Amniotic stem cell (primary cell): Measurements from ENCODE around the gene ASF1A.

Experiments used
- DNase-seq: peaks from one replicate; lab custom pipeline; 2025; lab: John Stamatoyannopoulos, UW

Gene ASF1A

DNA sequence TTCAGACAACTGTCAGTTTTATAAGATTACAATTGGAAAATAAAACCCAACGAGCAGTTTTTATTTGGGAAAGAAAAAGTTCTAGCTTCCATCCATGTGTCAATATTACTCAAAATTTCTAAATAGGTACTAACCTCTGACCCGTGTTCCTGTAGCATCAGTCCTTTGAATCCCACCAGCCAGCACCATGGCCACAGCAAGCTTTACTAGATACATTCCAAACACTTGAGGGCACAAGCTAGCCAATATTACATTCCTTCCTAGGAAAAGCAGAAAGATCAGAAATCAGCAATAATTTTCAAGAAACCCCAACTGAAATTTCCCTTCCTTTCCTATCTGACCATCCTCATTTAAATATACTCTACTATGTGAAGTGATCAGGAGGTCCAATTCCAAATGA, 19.2 kb downstream of the ASF1A start:
- DNase-seq, result no peak

GRCh38 chr6:118914598-118914997, 20.6 kb downstream of the ASF1A start:
- no peak for DNase-seq

DNA sequence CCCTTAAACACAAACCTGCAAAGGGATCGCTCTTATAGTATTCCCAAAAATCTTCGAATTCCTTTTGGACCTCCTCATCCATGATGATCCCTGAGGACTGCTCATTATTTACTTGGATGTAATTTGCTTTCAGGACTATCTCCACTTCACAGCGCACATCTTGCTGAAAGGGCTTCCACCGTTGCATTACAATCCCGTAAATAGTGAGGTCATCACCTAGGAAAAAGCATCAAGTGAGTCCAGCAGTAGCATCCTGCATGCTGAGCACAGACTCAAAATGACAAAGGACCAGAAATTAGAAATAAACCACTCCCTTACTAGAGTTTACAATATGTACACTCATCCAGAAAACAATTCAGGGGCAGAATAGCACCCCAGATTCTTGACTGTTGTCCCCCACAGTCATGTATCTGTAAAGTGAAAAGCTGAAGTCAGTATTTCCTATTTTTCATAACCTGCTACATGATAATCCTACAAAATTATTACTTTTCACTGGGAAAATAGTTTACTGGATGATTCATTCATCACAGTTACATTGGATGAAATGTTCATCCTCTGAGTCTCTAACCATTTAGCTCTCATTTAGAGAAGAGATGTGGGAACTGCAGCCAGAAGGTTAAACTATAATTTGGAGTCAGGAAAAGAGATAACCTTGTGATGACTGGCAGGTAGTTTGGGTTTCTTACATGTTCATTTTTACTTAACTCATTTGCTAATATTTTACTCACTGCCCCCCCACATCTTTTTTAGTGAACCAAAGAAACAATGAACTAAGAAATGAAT, 23.8 kb downstream of the ASF1A start:
- DNase-seq, result no peak

DNA sequence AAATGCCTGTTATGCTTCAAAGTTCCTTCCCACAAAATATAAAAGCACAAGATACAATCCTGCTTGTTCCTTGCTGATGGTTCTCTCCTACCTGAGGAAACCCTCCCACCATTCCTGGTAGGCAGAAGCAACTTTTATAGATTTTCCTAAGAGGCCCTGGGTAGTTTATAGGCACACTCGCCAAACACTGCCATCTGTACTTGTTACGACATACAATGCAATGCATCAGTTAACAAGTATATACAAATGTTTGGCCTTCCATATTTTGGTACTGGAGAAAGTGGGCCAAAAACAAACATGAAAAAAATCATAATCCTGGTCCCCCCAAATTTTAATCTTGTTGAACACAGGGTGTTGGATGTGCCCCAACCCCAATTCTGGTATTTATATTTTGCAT, 24.4 kb downstream of the ASF1A start:
- no peak for DNase-seq

GRCh38 chr6:118921084-118921483, 27.1 kb downstream of the ASF1A start:
- no peak for DNase-seq

GRCh38 chr6:118923035-118923434, 29.1 kb downstream of the ASF1A start:
- no peak for DNase-seq

GRCh38 chr6:118930680-118931079, 36.7 kb downstream of the ASF1A start:
- DNase-seq, result no peak

GRCh38 chr6:118931436-118931835, 37.5 kb downstream of the ASF1A start:
- DNase-seq, result no peak

- DNase-seq, result no peak
Observed at GRCh38 chr6:118932421-118932820, 38.5 kb downstream of the ASF1A start.

DNA sequence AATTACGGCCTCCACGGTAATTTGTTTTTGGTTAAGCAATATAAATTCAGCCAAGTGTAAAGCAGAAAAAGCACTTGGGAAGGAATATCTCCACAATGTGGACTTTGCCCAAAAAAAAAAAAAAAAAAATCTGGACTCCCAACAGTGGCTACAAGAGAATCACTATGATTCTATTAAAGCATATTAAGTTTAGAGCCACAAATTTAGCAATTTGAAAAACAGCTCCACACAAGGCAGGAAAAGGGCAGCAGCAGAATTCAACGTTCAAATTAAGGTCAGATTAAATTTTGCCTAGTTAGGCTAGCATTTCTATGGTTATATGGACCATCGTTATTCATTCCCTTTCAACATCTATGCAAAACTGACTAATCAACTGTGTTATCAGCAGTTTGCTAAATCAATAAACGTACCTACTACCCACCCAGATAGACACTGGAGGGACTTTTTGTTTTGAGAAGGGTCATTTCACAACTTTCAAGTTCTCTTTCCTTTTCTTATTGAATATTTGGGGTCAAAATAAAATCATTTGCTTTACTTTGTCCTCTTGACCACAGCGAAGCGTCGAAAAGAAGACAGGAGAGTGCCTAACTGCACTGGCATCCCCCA, 40.0 kb downstream of the ASF1A start:
- DNase-seq, result no peak

- DNase-seq, result peak; percentile 74
Observed at GRCh38 chr6:118934461-118935330, 40.7 kb downstream of the ASF1A start, which contains the start of gene MCM9. MCM9 (minus strand) TSS chr6:118935159; CDS start chr6:118931723, 3,436 bp downstream.

DNA sequence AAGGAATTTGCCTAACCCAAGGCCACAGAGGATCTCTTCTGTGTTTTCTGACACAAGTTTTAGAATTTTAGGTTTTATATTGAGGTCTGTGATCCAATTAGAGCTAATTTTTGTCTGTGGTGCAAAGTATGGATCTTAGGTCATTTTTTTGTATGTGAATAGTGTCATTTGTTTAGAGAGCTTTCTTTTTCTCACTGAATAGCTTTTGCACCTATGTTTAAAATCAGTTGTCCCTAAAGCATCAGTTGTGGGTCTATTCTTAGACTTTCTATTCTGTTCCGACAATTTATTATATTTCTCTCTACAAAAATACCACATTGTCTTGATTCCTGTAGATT, 41.3 kb downstream of the ASF1A start:
- no peak for DNase-seq

GRCh38 chr6:118935978-118936703, 42.2 kb downstream of the ASF1A start:
- no peak for DNase-seq

- DNase-seq, result no peak
Observed at GRCh38 chr6:118939683-118940082, 45.7 kb downstream of the ASF1A start.

- no peak for DNase-seq
Observed at GRCh38 chr6:118940770-118941169, 46.8 kb downstream of the ASF1A start.

- DNase-seq, result no peak
Observed at GRCh38 chr6:118945217-118945616, 51.3 kb downstream of the ASF1A start.

DNA sequence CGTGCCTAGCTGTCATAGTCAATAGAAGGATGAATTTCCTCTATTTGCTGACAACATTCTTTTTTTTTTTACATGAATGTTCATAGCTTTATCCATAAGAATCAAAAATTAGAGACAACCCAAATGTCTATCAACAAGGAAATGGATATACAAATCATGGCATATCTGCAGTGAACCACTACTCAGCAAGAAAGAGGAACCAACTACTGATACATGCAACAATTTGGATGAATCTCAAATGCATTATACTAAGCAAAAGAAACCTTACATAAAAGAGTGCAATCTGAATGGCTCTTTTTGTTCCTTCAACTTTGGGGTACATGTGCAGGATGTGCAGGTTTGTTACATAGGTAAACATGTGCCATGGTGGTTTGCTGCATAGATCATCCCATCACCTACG, 58.7 kb downstream of the ASF1A start:
- DNase-seq, result no peak

- no peak for DNase-seq
Observed at GRCh38 chr6:118953391-118953790, 59.4 kb downstream of the ASF1A start.
